OCI-LY1 (cell line): ENCODE results near the gene NRAS.

Source experiments
- EZH2 ChIP-seq: fragments of 200-600 bp; sonication (generic), shearing (Covaris generic); IDR thresholded peaks from 2 replicates; pipeline ENCODE4 v1.8.0; 2017; ENCODE audit warnings: borderline replicate concordance, mixed run types, mild to moderate bottlenecking, antibody characterized with exemption, low read length, moderate library complexity, mixed read lengths
- TF ChIP-seq, protein P1 (sequence below): fragments of 200-600 bp; sonication (generic), shearing (Covaris generic); IDR thresholded peaks from 2 replicates; pipeline ENCODE4 v1.5.1; 2017; ENCODE audit warnings: mild to moderate bottlenecking, antibody characterized with exemption, low read length, moderate library complexity, mixed read lengths

DNA sequence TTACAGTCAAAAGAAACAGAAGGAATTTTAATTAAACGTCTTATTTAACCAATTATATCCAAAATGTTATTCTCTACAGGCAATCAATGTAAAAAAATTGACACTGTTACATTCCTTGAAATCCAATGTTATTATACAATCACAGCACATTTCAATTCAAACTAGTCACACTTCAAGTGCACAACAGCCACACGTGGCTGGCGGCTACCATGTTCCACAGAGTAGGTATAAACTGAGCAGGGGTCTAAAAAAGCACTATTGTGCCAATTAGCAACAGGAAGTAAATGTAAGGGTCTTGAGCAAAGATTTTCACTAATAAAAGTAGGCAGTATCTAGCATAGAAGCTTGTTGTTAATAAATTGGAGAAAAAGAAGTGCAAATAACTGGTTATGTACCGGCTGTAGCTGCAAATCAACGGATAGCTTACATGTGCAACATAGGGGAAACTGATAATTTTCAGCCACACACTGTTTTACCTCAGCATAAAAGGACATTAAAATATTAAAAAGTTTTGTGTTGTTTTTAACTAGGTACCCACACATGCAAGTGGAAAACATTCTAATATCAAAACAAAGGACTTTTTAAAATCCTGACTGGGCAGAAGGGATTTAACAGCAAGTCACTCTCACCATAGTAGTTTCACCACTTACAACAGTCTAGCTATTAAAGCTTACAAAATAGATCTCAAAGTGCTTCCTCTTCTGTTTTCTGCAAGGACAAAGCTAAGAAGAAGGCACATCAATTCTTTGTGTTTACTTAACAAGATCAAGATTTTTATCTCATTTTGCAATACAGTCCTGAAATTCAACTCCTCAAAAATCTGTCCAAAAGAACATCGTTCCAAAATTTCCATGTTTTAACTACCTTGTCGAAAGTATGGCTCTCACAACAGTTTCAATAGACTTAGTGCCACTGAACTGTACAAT, 38.7 kb upstream of the NRAS start:
- TF ChIP-seq, protein P1, sequence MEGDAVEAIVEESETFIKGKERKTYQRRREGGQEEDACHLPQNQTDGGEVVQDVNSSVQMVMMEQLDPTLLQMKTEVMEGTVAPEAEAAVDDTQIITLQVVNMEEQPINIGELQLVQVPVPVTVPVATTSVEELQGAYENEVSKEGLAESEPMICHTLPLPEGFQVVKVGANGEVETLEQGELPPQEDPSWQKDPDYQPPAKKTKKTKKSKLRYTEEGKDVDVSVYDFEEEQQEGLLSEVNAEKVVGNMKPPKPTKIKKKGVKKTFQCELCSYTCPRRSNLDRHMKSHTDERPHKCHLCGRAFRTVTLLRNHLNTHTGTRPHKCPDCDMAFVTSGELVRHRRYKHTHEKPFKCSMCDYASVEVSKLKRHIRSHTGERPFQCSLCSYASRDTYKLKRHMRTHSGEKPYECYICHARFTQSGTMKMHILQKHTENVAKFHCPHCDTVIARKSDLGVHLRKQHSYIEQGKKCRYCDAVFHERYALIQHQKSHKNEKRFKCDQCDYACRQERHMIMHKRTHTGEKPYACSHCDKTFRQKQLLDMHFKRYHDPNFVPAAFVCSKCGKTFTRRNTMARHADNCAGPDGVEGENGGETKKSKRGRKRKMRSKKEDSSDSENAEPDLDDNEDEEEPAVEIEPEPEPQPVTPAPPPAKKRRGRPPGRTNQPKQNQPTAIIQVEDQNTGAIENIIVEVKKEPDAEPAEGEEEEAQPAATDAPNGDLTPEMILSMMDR, result no peak
- TF ChIP-seq EZH2, result no peak
